Loucy (cell line): ENCODE results near the gene RAB7B.

ENCODE experiments used
- H2AFZ ChIP-seq: fragments of 200-600 bp; sonication (generic); 2 replicates; pipeline ENCODE4 v1.6.0; 2016; ENCODE audit warnings: antibody characterized with exemption, mild to moderate bottlenecking, low read length, moderate library complexity
- H3F3A ChIP-seq: fragments of 200-600 bp; 2 replicates; pipeline ENCODE4 v1.6.0; 2016; ENCODE audit warnings: antibody characterized with exemption, low read depth, mild to moderate bottlenecking
- H3K27me3 ChIP-seq: fragments of 200-600 bp; sonication (generic); 2 replicates; pipeline ENCODE4 v1.6.1; 2014; ENCODE audit warnings: low read length, mild to moderate bottlenecking; ENCODE audit not compliant: insufficient read depth, poor library complexity, severe bottlenecking
- H3K36me3 ChIP-seq: fragments of 200-600 bp; sonication (generic); 2 replicates; pipeline ENCODE4 v1.6.1; 2016; ENCODE audit warnings: low read length; ENCODE audit not compliant: insufficient read depth
- H3K4me1 ChIP-seq: fragments of 200-600 bp; sonication (generic); 2 replicates; pipeline ENCODE4 v1.5.1; 2014; ENCODE audit warnings: low read length, mild to moderate bottlenecking; ENCODE audit not compliant: insufficient read depth, poor library complexity, severe bottlenecking
- H3K4me2 ChIP-seq: fragments of 200-600 bp; sonication (generic); 2 replicates; pipeline ENCODE4 v1.6.0; 2014; ENCODE audit warnings: antibody characterized with exemption, low read length, low read depth, mild to moderate bottlenecking; ENCODE audit not compliant: poor library complexity, severe bottlenecking
- H3K4me3 ChIP-seq: fragments of 200-600 bp; sonication (generic); 2 replicates; pipeline ENCODE4 v1.5.1; 2014; ENCODE audit warnings: low read length, mild to moderate bottlenecking, mixed read lengths; ENCODE audit not compliant: poor library complexity, severe bottlenecking
- H3K79me2 ChIP-seq: fragments of 200-600 bp; sonication (generic); 2 replicates; pipeline ENCODE4 v1.6.1; 2014; ENCODE audit warnings: low read length; ENCODE audit not compliant: insufficient read depth
- H3K9ac ChIP-seq: fragments of 200-600 bp; sonication (generic); 2 replicates; pipeline ENCODE4 v1.6.0; 2014; ENCODE audit warnings: mild to moderate bottlenecking, low read depth, low read length, moderate library complexity; ENCODE audit not compliant: poor library complexity, severe bottlenecking
- H3K9me2 ChIP-seq: fragments of 200-600 bp; sonication (generic); replicated peaks from 2 replicates; pipeline ENCODE4 v1.6.1; 2016; ENCODE audit warnings: low read depth, low read length, mixed read lengths
- H3K9me3 ChIP-seq: fragments of 200-600 bp; sonication (generic); 2 replicates; pipeline ENCODE4 v1.6.1; 2014; ENCODE audit warnings: mild to moderate bottlenecking, antibody characterized with exemption, low read length, low read depth; ENCODE audit not compliant: insufficient read depth
- H4K20me1 ChIP-seq: fragments of 200-600 bp; sonication (generic); 2 replicates; pipeline ENCODE4 v1.6.0; 2014; ENCODE audit warnings: antibody characterized with exemption, low read length, mild to moderate bottlenecking; ENCODE audit not compliant: insufficient read depth, poor library complexity, severe bottlenecking
- EZH2phosphoT487 ChIP-seq: fragments of 200-600 bp; IDR thresholded peaks from 2 replicates; pipeline ENCODE4 v1.6.1; 2018; ENCODE audit warnings: antibody characterized with exemption, mild to moderate bottlenecking, moderate library complexity, borderline replicate concordance
- TF ChIP-seq, protein P1 (sequence below): fragments of 200-600 bp; sonication (generic); conservative IDR thresholded peaks from 2 replicates; pipeline ENCODE4 v1.5.1; 2014; ENCODE audit warnings: mild to moderate bottlenecking, antibody characterized with exemption, low read length

Gene RAB7B

DNA sequence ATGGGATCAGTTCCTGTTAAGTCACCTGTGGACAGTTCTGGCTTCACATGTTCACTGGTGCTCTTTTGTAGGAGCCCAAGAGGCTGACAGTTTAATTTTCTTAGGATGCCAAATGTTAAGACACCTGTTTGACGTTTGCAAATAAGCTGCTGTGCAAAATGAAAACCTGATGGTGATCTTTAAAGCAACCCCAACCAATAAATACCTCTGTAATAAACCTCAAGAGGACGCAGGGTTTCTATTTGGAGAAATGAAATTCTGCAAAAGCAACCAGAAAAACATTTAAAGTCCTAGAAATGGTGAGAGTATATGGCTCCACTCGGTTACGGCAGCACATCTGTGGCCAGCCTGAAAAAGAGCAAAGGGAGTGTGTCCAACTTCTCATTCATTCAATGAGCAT lies 44.1 kb upstream of the RAB7B start:
- TF ChIP-seq EZH2phosphoT487, result no peak
- TF ChIP-seq, protein P1, sequence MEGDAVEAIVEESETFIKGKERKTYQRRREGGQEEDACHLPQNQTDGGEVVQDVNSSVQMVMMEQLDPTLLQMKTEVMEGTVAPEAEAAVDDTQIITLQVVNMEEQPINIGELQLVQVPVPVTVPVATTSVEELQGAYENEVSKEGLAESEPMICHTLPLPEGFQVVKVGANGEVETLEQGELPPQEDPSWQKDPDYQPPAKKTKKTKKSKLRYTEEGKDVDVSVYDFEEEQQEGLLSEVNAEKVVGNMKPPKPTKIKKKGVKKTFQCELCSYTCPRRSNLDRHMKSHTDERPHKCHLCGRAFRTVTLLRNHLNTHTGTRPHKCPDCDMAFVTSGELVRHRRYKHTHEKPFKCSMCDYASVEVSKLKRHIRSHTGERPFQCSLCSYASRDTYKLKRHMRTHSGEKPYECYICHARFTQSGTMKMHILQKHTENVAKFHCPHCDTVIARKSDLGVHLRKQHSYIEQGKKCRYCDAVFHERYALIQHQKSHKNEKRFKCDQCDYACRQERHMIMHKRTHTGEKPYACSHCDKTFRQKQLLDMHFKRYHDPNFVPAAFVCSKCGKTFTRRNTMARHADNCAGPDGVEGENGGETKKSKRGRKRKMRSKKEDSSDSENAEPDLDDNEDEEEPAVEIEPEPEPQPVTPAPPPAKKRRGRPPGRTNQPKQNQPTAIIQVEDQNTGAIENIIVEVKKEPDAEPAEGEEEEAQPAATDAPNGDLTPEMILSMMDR, result no peak
- Histone ChIP-seq H3F3A (no peaks in the 10 kb centered on the region), H3K4me3 (no peak overlapping the region), H3K79me2 (peaks cover 62% of the 10 kb centered on the region), H3K36me3 (peaks cover 13% of the 10 kb centered on the region; the same call in 1 of the 2 replicates), H3K9ac (no peak overlapping the region), H4K20me1 (peaks cover 8% of the 10 kb centered on the region), H2AFZ (no peak overlapping the region), H3K27me3 (no peaks in the 10 kb centered on the region), H3K4me1 (peaks cover 25% of the 10 kb centered on the region), H3K9me3 (no peaks in the 10 kb centered on the region), H3K4me2 (no peak overlapping the region), H3K9me2 (no peaks in the 10 kb centered on the region)

DNA sequence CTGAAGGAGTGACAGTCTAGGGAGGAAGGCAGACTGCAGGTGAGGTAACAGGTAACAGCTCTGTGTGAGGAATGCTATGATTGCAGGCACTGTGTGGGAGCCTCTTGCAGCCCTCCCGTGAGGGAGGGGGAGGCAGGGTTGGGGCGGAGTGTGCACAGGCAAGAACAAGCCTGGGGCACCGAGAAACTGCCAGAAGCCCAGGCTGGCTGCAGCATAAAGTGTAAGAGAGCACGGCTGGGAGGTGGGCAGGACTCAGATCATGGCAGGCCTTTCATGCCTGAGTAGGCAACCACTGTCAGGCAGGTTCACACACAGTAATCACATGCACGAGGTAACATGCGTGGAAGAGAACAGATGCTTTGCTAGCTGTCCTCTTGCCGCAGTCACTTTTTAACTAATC lies 38.4 kb upstream of the RAB7B start:
- TF ChIP-seq EZH2phosphoT487, result no peak
- TF ChIP-seq, protein P1, result no peak
- Histone ChIP-seq H3K4me2 (peak overlapping the region; percentile 75), H3K27me3 (no peaks in the 10 kb centered on the region), H3K4me1 (peaks cover 53% of the 10 kb centered on the region), H3K4me3 (no peak overlapping the region), H3K79me2 (peaks cover 87% of the 10 kb centered on the region), H4K20me1 (peaks cover 12% of the 10 kb centered on the region), H3K9me3 (no peaks in the 10 kb centered on the region), H3K9ac (no peak overlapping the region), H3K36me3 (no peaks in the 10 kb centered on the region), H3F3A (0 out of 2 replicates have a peak, but pooled peaks cover 3% of the 10 kb centered on the region), H2AFZ (no peak overlapping the region), H3K9me2 (no peaks in the 10 kb centered on the region)

DNA sequence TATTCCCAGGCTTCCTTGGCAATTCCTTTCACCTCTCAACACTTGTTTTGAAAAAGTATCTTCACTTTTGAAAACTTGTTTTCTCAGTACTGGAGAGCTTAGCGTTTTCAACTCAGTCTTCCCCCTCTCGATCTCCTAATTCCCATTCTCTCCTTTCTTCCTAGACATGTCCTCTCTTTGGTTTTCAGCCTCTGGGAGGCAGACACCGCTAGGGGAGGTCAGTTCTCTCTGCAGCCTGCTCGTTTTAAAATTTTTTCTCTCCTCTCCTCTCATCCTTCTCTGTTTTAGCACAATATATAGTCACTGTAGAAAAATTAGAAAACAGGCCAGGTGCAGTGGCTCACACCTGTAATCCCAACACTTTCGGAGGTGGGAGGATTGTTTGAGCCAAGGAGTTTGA lies 37.1 kb upstream of the RAB7B start:
- H3K9me2 ChIP-seq, result no peaks in the 10 kb centered on the region
- H3K36me3 ChIP-seq, result no peaks in the 10 kb centered on the region
- no peak for TF ChIP-seq EZH2phosphoT487
- TF ChIP-seq, protein P1, result no peak
- H3K4me3 ChIP-seq, result peak overlapping the region; percentile 59
- peaks cover 12% of the 10 kb centered on the region for H4K20me1 ChIP-seq
- H3F3A ChIP-seq, result 0 out of 2 replicates have a peak, but pooled peaks cover 5% of the 10 kb centered on the region
- H3K9me3 ChIP-seq, result no peaks in the 10 kb centered on the region
- H3K4me1 ChIP-seq, result peaks cover 59% of the 10 kb centered on the region
- no peak overlapping the region for H2AFZ ChIP-seq
- peak overlapping the region; percentile 75 for H3K4me2 ChIP-seq
- peak overlapping the region; percentile 83 for H3K9ac ChIP-seq
- peaks cover 96% of the 10 kb centered on the region for H3K79me2 ChIP-seq
- no peaks in the 10 kb centered on the region for H3K27me3 ChIP-seq
